ENCODE data around the gene MEOX1.

DNA sequence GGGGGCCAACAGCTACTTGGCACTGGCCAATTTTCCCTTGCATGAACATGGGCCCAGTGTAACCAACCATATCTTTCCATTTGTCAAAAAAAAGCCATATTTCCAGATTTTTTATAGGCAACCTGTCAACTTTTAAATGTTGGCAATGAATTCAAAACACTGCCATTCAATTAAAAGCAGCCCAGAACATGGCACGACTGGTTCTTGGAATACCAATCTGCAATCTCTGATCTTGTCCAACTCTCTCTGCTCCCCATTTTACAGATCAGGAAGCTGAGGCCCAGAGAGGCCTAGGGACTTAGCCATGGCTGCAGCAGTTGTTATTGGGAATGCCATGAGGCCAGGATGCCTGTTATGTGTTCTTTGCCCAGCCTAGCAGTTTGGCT, 8.9 kb upstream of the MEOX1 start:
- TF ChIP-seq, protein P1, sequence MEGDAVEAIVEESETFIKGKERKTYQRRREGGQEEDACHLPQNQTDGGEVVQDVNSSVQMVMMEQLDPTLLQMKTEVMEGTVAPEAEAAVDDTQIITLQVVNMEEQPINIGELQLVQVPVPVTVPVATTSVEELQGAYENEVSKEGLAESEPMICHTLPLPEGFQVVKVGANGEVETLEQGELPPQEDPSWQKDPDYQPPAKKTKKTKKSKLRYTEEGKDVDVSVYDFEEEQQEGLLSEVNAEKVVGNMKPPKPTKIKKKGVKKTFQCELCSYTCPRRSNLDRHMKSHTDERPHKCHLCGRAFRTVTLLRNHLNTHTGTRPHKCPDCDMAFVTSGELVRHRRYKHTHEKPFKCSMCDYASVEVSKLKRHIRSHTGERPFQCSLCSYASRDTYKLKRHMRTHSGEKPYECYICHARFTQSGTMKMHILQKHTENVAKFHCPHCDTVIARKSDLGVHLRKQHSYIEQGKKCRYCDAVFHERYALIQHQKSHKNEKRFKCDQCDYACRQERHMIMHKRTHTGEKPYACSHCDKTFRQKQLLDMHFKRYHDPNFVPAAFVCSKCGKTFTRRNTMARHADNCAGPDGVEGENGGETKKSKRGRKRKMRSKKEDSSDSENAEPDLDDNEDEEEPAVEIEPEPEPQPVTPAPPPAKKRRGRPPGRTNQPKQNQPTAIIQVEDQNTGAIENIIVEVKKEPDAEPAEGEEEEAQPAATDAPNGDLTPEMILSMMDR (IDR thresholded peaks at IDR 0.05; ENCODE audit: low read depth, low read length): no peak
- TF ChIP-seq POLR2A (IDR thresholded peaks at IDR 0.05; ENCODE audit: extremely low read depth, insufficient read length): no peak

Data from NB4 (cell line).